ENCODE measurements around the gene ADTRP.

Gene ADTRP

DNA sequence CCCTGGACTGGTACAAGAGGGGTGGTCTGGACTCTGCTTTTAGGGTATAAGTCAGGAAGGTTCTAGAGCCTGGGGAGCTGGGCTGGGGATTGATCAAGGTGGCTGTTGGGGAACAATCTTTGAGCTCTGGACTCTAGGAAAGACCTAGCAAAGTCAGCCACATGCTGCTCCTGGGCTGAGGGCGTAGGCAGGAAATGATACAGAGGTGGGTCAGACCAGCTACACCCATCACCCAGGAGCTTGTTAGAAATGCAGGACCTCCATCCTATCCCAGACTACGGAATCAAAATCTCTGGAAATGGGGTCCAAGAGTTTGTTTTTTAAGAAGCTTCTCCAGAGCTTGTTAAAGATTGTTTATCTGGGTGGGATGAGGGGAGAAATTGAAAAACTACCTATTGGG lies 9.4 kb downstream of the ADTRP start:
- Histone ChIP-seq H3K4me1 (ENCODE audit: control insufficient read depth, insufficient read depth, low read length) (peaks cover 2% of the 10 kb centered on the region; the same call in 1 of the 2 replicates), H3K4me3 (ENCODE audit: low read depth, low read length) (no peak overlapping the region), H3K27ac (ENCODE audit: extremely low read depth, low read depth, low read length) (no peak overlapping the region), H3K36me3 (ENCODE audit: control insufficient read depth in 2 of 2, insufficient read depth in 1 of 2, low read length in 2 of 2) (no peaks in the 10 kb centered on the region), H3K9me3 (ENCODE audit: control insufficient read depth, insufficient read depth, low read depth, low read length) (no peaks in the 10 kb centered on the region)
- POLR2A ChIA-PET = interaction anchor here (0.6 kb wide), 1 partner anchor 698 kb away, joined by 3 read pairs; no protein-coding TSS in a partner anchor
- CTCF ChIA-PET = no interaction called here
- no peak for TF ChIP-seq ZNF23 (tag by site-specific recombination; IDR thresholded peaks at IDR 0.05; ENCODE audit: borderline replicate concordance)
- no peak for TF ChIP-seq ZNF354C (tag by site-specific recombination; IDR thresholded peaks at IDR 0.05; ENCODE audit: borderline replicate concordance, low read depth)
- no peak for TF ChIP-seq ZBTB20 (tag by site-specific recombination; IDR thresholded peaks at IDR 0.05)
- TF ChIP-seq SALL2 (tag by site-specific recombination; IDR thresholded peaks at IDR 0.05; ENCODE audit: borderline replicate concordance) = no peak
- TF ChIP-seq, protein P1, sequence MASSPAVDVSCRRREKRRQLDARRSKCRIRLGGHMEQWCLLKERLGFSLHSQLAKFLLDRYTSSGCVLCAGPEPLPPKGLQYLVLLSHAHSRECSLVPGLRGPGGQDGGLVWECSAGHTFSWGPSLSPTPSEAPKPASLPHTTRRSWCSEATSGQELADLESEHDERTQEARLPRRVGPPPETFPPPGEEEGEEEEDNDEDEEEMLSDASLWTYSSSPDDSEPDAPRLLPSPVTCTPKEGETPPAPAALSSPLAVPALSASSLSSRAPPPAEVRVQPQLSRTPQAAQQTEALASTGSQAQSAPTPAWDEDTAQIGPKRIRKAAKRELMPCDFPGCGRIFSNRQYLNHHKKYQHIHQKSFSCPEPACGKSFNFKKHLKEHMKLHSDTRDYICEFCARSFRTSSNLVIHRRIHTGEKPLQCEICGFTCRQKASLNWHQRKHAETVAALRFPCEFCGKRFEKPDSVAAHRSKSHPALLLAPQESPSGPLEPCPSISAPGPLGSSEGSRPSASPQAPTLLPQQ (tag by site-specific recombination; IDR thresholded peaks at IDR 0.05) = no peak
- no peak for TF ChIP-seq ZNF792 (tag by site-specific recombination; IDR thresholded peaks at IDR 0.05)
- TF ChIP-seq ZNF580 (tag by site-specific recombination; IDR thresholded peaks at IDR 0.05) = no peak

DNA sequence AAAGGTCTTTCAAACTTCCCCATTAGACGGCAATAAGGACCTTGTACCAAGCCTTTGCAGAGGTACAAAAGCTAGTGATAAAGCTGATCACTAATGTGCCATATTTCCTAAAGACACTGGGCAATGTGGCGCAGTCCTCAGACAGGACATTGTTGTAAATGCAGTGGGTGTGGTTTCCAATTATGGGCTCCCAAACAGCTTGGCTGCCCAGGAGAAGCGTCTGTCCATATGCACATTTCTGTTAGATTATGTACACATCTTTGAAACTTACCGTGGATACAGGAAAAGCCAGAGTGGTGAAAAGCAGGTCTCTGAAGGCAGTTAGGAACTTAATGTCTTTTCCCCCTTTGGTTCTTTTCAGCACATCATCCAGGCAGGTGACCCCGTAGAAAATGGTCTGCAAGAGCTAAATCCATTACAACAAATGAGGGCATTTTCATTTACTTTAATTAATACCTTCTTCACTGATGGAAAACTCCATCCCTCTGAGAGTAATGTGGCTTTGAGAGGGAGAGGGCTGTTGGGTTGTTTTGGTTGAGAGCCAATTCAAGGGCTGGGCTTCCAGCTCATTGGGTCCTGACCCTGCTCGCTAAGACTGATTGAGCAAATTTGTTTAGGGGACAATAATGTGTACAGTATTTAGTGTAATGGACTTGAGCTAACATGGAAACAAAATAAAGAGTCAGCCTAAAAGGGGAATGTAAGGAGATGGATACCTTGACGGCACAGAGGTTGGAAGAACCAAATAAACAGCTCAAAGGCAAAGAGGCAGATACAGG lies 10.4 kb downstream of the ADTRP start:
- ChIA-PET CTCF (interaction anchor here (1.2 kb wide), 2 partner anchors 12 to 113 kb away, joined by 4 to 6 read pairs; no protein-coding TSS in a partner anchor), POLR2A (interaction anchor here (1.1 kb wide), 1 partner anchor 28 kb away, joined by 3 read pairs; no protein-coding TSS in a partner anchor)
- Histone ChIP-seq H3K4me3 (ENCODE audit: low read depth, low read length) (no peak overlapping the region), H3K4me1 (ENCODE audit: control insufficient read depth, insufficient read depth, low read length) (peaks cover 2% of the 10 kb centered on the region; the same call in 1 of the 2 replicates), H3K27ac (ENCODE audit: extremely low read depth, low read depth, low read length) (no peak overlapping the region), H3K9me3 (ENCODE audit: control insufficient read depth, insufficient read depth, low read depth, low read length) (no peaks in the 10 kb centered on the region), H3K36me3 (ENCODE audit: control insufficient read depth in 2 of 2, insufficient read depth in 1 of 2, low read length in 2 of 2) (no peaks in the 10 kb centered on the region)
- TF ChIP-seq ZNF221 (tag by site-specific recombination; IDR thresholded peaks at IDR 0.05; ENCODE audit: borderline replicate concordance) (no peak), ZNF610 (tag by site-specific recombination; IDR thresholded peaks at IDR 0.05; ENCODE audit: borderline replicate concordance) (no peak), KLF16 (tag by site-specific recombination; IDR thresholded peaks at IDR 0.05) (no peak), ZNF157 (tag by site-specific recombination; IDR thresholded peaks at IDR 0.05) (no peak), ZNF391 (tag by site-specific recombination; IDR thresholded peaks at IDR 0.05; ENCODE audit: borderline replicate concordance, low read depth) (no peak), ZBTB7A (tag by site-specific recombination; IDR thresholded peaks at IDR 0.05; ENCODE audit: low read depth) (no peak), ZNF148 (tag by site-specific recombination; IDR thresholded peaks at IDR 0.05; ENCODE audit: borderline replicate concordance) (no peak), ZNF473 (tag by site-specific recombination; IDR thresholded peaks at IDR 0.05) (no peak), ZNF76 (tag by site-specific recombination; IDR thresholded peaks at IDR 0.05; ENCODE audit: borderline replicate concordance, low read depth) (no peak), SP3 (tag by site-specific recombination; IDR thresholded peaks at IDR 0.05) (no peak), ZNF2 (tag by site-specific recombination; IDR thresholded peaks at IDR 0.05) (no peak), ZNF488 (tag by site-specific recombination; IDR thresholded peaks at IDR 0.05) (no peak), ZNF623 (tag by site-specific recombination; IDR thresholded peaks at IDR 0.05) (no peak), EGR2 (tag by site-specific recombination; IDR thresholded peaks at IDR 0.05; ENCODE audit: low read depth) (no peak), ZSCAN16 (tag by site-specific recombination; IDR thresholded peaks at IDR 0.05) (no peak)
- TF ChIP-seq, protein P2, sequence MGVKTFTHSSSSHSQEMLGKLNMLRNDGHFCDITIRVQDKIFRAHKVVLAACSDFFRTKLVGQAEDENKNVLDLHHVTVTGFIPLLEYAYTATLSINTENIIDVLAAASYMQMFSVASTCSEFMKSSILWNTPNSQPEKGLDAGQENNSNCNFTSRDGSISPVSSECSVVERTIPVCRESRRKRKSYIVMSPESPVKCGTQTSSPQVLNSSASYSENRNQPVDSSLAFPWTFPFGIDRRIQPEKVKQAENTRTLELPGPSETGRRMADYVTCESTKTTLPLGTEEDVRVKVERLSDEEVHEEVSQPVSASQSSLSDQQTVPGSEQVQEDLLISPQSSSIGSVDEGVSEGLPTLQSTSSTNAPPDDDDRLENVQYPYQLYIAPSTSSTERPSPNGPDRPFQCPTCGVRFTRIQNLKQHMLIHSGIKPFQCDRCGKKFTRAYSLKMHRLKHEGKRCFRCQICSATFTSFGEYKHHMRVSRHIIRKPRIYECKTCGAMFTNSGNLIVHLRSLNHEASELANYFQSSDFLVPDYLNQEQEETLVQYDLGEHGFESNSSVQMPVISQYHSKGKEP (tag by site-specific recombination; IDR thresholded peaks at IDR 0.05) = no peak

Data from HEK293 (cell line).